Smooth muscle cell (in vitro differentiated cells): ENCODE data around the gene DOK6. TPM values are rescaled to one million over a fixed set of nuclear protein-coding genes. Genes with fewer than 3 reads are reported as not detected.

ENCODE experiments used
- DNase-seq: peaks from one replicate; lab custom pipeline; 2025; ENCODE audit not compliant: unreplicated experiment; lab: John Stamatoyannopoulos, UW
- H2AFZ ChIP-seq: fragments of 200-600 bp; sonication (generic); 2 replicates; pipeline ENCODE4 v1.6.0; 2016; ENCODE audit warnings: antibody characterized with exemption, low read depth, mild to moderate bottlenecking
- H3F3A ChIP-seq: fragments of 200-600 bp; sonication (generic); 2 replicates; pipeline ENCODE4 v1.6.0; 2017; ENCODE audit warnings: antibody characterized with exemption, low read depth
- H3K27ac ChIP-seq: fragments of 200-600 bp; sonication (generic); 2 replicates; pipeline ENCODE4 v1.5.1; 2016; ENCODE audit warnings: low read depth, mild to moderate bottlenecking
- H3K27me3 ChIP-seq: fragments of 200-600 bp; sonication (generic); 2 replicates; pipeline ENCODE4 v1.6.1; 2016; ENCODE audit warnings: low read depth, mild to moderate bottlenecking
- H3K36me3 ChIP-seq: fragments of 200-600 bp; sonication (generic); 2 replicates; pipeline ENCODE4 v1.5.1; 2016; ENCODE audit warnings: low read depth
- H3K4me1 ChIP-seq: fragments of 200-600 bp; sonication (generic); 2 replicates; pipeline ENCODE4 v1.5.1; 2016; ENCODE audit warnings: low read depth
- H3K4me2 ChIP-seq: fragments of 200-600 bp; sonication (generic); 2 replicates; pipeline ENCODE4 v1.6.0; 2016; ENCODE audit warnings: mild to moderate bottlenecking
- H3K4me3 ChIP-seq: fragments of 200-600 bp; sonication (generic); 2 replicates; pipeline ENCODE4 v1.5.1; 2016; ENCODE audit warnings: mild to moderate bottlenecking
- H3K79me2 ChIP-seq: fragments of 200-600 bp; sonication (generic); 2 replicates; pipeline ENCODE4 v1.6.0; 2016; ENCODE audit warnings: low read depth, mild to moderate bottlenecking
- H3K9ac ChIP-seq: fragments of 200-600 bp; sonication (generic); 2 replicates; pipeline ENCODE4 v1.6.0; 2016; ENCODE audit warnings: low read depth
- H3K9me3 ChIP-seq: fragments of 200-600 bp; sonication (generic); replicated peaks from 2 replicates; pipeline ENCODE4 v1.5.1; 2016; ENCODE audit warnings: low read depth
- H4K20me1 ChIP-seq: fragments of 200-600 bp; sonication (generic); 2 replicates; pipeline ENCODE4 v1.6.0; 2016; ENCODE audit warnings: low read depth
- WGBS: methylation state at CpG from one replicate; pipeline ENCODE4 v1.1.7; 2016; ENCODE audit warnings: low lambda C conversion rate; 5-methylcytosine and 5-hydroxymethylcytosine counted together
- polyA plus RNA-seq: library from polyadenylated mRNA; unstranded; fragments of >200 nt; fragmentation: Nextera tagmentation; extraction: Ambion mirVana; gene quantifications from 2 replicates; pipeline ENCODE4 v1.2.1, GENCODE V29; 2016
- total RNA-seq: library from RNA; depleted of rRNA; stranded (reverse); fragments of >200 nt; gene quantifications from 2 replicates; pipeline ENCODE4 v1.2.3, GENCODE V29; 2014
- TF ChIP-seq, protein P1 (sequence below): fragments of 200-600 bp; sonication (generic); IDR thresholded peaks from 2 replicates; pipeline ENCODE4 v1.5.1; 2017; ENCODE audit warnings: borderline replicate concordance, mild to moderate bottlenecking, antibody characterized with exemption; ENCODE audit not compliant: insufficient read depth, poor library complexity, severe bottlenecking

Gene DOK6
- total and polyA plus RNA-seq, 2 experiments from 2014 or later = 7.2 to 21.4 TPM

DNA sequence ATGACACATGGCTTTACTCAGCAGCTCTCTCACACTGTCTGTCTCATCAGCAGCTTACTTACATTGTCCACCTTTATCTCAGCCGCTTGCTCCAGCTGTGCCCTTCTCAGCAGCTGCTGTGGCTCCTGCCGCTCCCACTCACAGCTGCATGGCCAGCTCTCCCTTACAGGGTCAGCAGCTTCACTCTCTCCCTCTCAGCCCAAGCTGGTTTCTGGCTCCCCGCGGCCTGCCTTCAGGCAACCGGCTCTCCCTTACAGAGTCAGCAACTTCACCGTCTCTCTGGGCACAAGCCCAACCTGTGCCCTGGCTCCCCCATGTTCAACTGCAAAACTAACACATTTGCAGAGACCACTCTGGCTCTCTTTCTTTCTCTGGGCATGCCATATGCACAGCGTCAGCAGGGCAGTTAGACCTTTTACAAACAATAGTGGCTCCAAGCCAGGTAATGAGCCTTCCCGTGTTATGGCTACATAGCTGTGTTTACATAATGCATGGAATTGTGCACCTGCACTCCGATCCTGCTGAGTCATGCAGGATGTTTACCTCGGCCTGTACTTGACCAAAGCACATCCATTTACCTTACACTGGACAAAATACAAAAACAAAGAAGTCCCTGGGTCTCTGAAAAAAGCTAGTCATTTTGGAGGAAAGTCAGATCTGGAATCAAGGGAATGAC, 167.3 kb downstream of the DOK6 start:
- TF ChIP-seq, protein P1, sequence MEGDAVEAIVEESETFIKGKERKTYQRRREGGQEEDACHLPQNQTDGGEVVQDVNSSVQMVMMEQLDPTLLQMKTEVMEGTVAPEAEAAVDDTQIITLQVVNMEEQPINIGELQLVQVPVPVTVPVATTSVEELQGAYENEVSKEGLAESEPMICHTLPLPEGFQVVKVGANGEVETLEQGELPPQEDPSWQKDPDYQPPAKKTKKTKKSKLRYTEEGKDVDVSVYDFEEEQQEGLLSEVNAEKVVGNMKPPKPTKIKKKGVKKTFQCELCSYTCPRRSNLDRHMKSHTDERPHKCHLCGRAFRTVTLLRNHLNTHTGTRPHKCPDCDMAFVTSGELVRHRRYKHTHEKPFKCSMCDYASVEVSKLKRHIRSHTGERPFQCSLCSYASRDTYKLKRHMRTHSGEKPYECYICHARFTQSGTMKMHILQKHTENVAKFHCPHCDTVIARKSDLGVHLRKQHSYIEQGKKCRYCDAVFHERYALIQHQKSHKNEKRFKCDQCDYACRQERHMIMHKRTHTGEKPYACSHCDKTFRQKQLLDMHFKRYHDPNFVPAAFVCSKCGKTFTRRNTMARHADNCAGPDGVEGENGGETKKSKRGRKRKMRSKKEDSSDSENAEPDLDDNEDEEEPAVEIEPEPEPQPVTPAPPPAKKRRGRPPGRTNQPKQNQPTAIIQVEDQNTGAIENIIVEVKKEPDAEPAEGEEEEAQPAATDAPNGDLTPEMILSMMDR = no peak
- no peaks in the 10 kb centered on the region for H3K36me3 ChIP-seq
- WGBS = 85% methylated on average over 10 of the region's 10 CpGs

DNA sequence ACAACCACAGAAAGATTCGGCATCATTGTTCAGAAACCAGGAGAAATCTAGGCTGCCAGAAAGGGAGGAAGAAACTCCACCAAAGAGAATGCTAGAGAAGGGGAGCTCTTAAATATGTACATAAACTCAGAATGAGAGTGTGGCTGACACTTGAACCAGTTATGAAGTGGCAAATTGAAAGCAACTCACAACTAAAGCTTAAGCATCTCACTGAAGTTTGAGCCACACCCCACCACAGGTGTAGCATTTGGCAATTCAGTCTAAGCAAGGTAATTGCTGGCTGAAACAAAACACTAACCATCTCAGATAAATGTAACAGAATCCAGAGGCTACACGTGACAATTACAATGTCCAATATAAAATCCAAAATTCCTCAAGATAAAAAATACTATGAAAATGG, 168.4 kb downstream of the DOK6 start:
- no peak for DNase-seq
- Histone ChIP-seq H3K79me2 (no peaks in the 10 kb centered on the region), H4K20me1 (no peaks in the 10 kb centered on the region), H3K9ac (no peak overlapping the region), H3K4me2 (no peak overlapping the region), H3K27me3 (no peaks in the 10 kb centered on the region), H2AFZ (no peak overlapping the region), H3K4me3 (no peak overlapping the region), H3K4me1 (no peaks in the 10 kb centered on the region), H3K36me3 (no peaks in the 10 kb centered on the region), H3K27ac (no peak overlapping the region), H3K9me3 (no peaks in the 10 kb centered on the region), H3F3A (no peaks in the 10 kb centered on the region)
- TF ChIP-seq, protein P1 = no peak
- WGBS = 90% methylated on average over 2 of the region's 2 CpGs

More for the DNA sequence above, 167.3 kb downstream of the DOK6 start:
- no peak overlapping the region for H3K4me2 ChIP-seq
- DNase-seq = no peak
- H3K4me3 ChIP-seq = no peak overlapping the region
- no peak overlapping the region for H3K9ac ChIP-seq
- no peaks in the 10 kb centered on the region for H3F3A ChIP-seq
- no peaks in the 10 kb centered on the region for H3K4me1 ChIP-seq
- H3K9me3 ChIP-seq = no peaks in the 10 kb centered on the region
- no peak overlapping the region for H3K27ac ChIP-seq
- H3K79me2 ChIP-seq = no peaks in the 10 kb centered on the region
- H4K20me1 ChIP-seq = no peaks in the 10 kb centered on the region
- no peak overlapping the region for H2AFZ ChIP-seq
- no peaks in the 10 kb centered on the region for H3K27me3 ChIP-seq

DNA sequence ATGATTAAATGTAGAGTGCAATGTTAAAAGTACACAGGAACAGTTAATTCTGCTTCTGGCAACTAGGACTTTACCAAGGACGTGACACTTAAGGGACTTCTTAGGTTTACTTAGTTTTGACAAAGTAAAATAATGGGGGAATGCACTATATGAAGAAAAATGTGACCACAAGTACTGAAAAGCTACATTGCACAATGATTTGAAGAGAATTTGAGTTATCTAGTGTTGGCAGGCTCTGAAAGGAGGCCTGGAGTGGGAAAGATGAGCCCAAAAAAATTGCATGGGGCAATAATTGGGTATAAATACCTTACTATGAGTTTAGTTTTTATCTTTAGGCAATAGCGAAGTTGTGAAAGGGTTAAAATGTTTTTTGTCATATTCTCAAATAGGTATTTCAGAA, 173.7 kb downstream of the DOK6 start:
- H3K4me2 ChIP-seq = no peak overlapping the region
- no peaks in the 10 kb centered on the region for H3K4me1 ChIP-seq
- no peak for DNase-seq
- no peaks in the 10 kb centered on the region for H3K79me2 ChIP-seq
- no peaks in the 10 kb centered on the region for H3K9me3 ChIP-seq
- no peak overlapping the region for H3K27ac ChIP-seq
- 89% methylated on average over 2 of the region's 2 CpGs for WGBS
- no peak overlapping the region for H3K9ac ChIP-seq
- H4K20me1 ChIP-seq = no peaks in the 10 kb centered on the region
- no peak overlapping the region for H3K4me3 ChIP-seq
- no peaks in the 10 kb centered on the region for H3K36me3 ChIP-seq
- H3F3A ChIP-seq = no peaks in the 10 kb centered on the region
- TF ChIP-seq, protein P1 = no peak
- H3K27me3 ChIP-seq = no peaks in the 10 kb centered on the region
- no peak overlapping the region for H2AFZ ChIP-seq

DNA sequence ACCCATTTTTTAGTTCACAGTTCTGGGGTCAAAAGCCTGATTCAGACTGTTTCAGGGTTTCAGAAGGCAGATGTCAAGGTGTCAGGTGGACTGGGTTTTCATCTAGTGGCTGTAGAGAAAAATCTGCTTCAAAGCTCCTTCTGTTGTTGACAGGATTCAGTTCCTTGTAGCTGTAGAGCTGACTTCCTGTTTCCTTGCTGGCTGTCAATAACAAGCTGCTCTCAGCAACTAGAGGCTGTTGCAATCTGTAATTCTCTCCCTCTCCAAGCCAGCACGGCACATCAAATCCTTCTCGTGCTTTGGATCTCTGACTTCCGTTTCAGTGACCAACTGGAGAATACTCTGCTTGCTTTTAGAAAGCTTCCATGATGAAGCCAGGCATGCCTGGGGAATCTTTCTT, 179.4 kb downstream of the DOK6 start:
- Histone ChIP-seq H4K20me1 (no peaks in the 10 kb centered on the region), H3K4me1 (no peaks in the 10 kb centered on the region), H3K79me2 (no peaks in the 10 kb centered on the region), H3F3A (no peaks in the 10 kb centered on the region), H3K27ac (no peak overlapping the region), H3K36me3 (no peaks in the 10 kb centered on the region), H3K9me3 (no peaks in the 10 kb centered on the region), H3K4me2 (no peak overlapping the region), H3K4me3 (no peak overlapping the region), H3K27me3 (no peaks in the 10 kb centered on the region), H2AFZ (no peak overlapping the region), H3K9ac (no peak overlapping the region)
- DNase-seq = no peak
- TF ChIP-seq, protein P1 = no peak
- 83% methylated on average over 3 of the region's 3 CpGs for WGBS
